Caco-2 (cell line): ENCODE measurements around the gene TTC23. TPM values are rescaled to one million over a fixed set of nuclear protein-coding genes. Genes with fewer than 3 reads are reported as not detected.

ENCODE experiments used
- BruUV-seq: library from RNA; stranded (reverse); fragments of 400-500 nt; replicated peaks from 2 replicates; lab custom pipeline; 2021; lab: Mats Ljungman, UMichigan
- CTCF ChIA-PET: fragments of 300-600 bp; sonication (Branson Sonifier 250); formaldehyde crosslinking; loops from one replicate; lab custom pipeline; 2022; ENCODE audit warnings: antibody characterized with exemption; lab: Charles Lee
- POLR2A ChIA-PET: fragments of 300-600 bp; sonication (Branson Sonifier 250); formaldehyde crosslinking; loops from one replicate; lab custom pipeline; 2022; ENCODE audit warnings: antibody characterized with exemption; lab: Charles Lee
- DNase-seq, 2 experiments: peaks; one replicate each; pipeline versions ENCODE4 v3.0.0 to v3.0.0-alpha.2; 2020 to 2022
- H3K27me3 ChIP-seq: replicated peaks from 2 replicates; pipeline ENCODE4 v1.6.0; 2011; ENCODE audit warnings: low read length; ENCODE audit not compliant: control insufficient read depth, insufficient read depth
- H3K36me3 ChIP-seq: 2 replicates; pipeline ENCODE4 v1.5.1; 2011; ENCODE audit warnings: low read length; ENCODE audit not compliant: control insufficient read depth, insufficient read depth
- H3K4me1 ChIP-seq: fragments of 250-450 bp; sonication (Bioruptor Pico); 2 replicates; pipeline ENCODE4 v1.5.1; 2020; ENCODE audit warnings: mild to moderate bottlenecking
- H3K4me3 ChIP-seq: 2 replicates; pipeline ENCODE4 v1.5.1; 2011; ENCODE audit warnings: low read depth, mild to moderate bottlenecking, control low read depth, low read length
- H3K9me3 ChIP-seq: fragments of 250-450 bp; sonication (Bioruptor Pico); 2 replicates; pipeline ENCODE4 v1.5.1; 2020; ENCODE audit warnings: mild to moderate bottlenecking, moderate library complexity
- H3K27ac Mint-ChIP-seq: one replicate; pipeline ENCODE4 v1.8.0; 2022; ENCODE audit warnings: mixed read lengths; ENCODE audit not compliant: unreplicated experiment
- H3K27me3 Mint-ChIP-seq: one replicate; pipeline ENCODE4 v1.8.0; 2022; ENCODE audit warnings: mixed read lengths; ENCODE audit not compliant: insufficient read depth, unreplicated experiment
- H3K36me3 Mint-ChIP-seq: one replicate; pipeline ENCODE4 v1.8.0; 2022; ENCODE audit warnings: mild to moderate bottlenecking, mixed read lengths; ENCODE audit not compliant: insufficient read depth, unreplicated experiment
- H3K4me1 Mint-ChIP-seq: one replicate; pipeline ENCODE4 v1.8.0; 2022; ENCODE audit warnings: low read depth, mixed read lengths; ENCODE audit not compliant: unreplicated experiment
- H3K4me3 Mint-ChIP-seq: one replicate; pipeline ENCODE4 v1.8.0; 2022; ENCODE audit warnings: mild to moderate bottlenecking, moderate library complexity, mixed read lengths; ENCODE audit not compliant: unreplicated experiment
- H3K9me3 Mint-ChIP-seq: one replicate; pipeline ENCODE4 v1.8.0; 2022; ENCODE audit warnings: mixed read lengths; ENCODE audit not compliant: unreplicated experiment
- intact Hi-C: fragments of 100-400 bp; cut with micrococcal nuclease; formaldehyde crosslinking; loops from one replicate; pipeline ENCODE4 v1.10.0; 2022; ENCODE audit not compliant: unreplicated experiment
- total RNA-seq: library from RNA; stranded (reverse); gene quantifications from 2 replicates; pipeline ENCODE4 v1.2.3, GENCODE V29; 2022
- TF ChIP-seq, protein P1 (sequence below), 2 experiments: fragments of 200-600 bp in 1 of 2; IDR thresholded peaks; 1 replicate in 1 of 2; 2 replicates in 1 of 2; pipeline versions ENCODE4 v1.5.1 to v1.8.0; 2011 to 2022; ENCODE audit warnings: antibody characterized with exemption in 1 of 2, control low read depth in 1 of 2, inconsistent platforms in 1 of 2, low read depth in 1 of 2, low read length in 1 of 2, mild to moderate bottlenecking in 1 of 2, moderate library complexity in 1 of 2; ENCODE audit not compliant: insufficient read depth in 1 of 2, severe bottlenecking in 1 of 2, unreplicated experiment in 1 of 2

Gene TTC23
- total RNA-seq, 1 experiment from 2014 or later = 10.8 TPM

DNA sequence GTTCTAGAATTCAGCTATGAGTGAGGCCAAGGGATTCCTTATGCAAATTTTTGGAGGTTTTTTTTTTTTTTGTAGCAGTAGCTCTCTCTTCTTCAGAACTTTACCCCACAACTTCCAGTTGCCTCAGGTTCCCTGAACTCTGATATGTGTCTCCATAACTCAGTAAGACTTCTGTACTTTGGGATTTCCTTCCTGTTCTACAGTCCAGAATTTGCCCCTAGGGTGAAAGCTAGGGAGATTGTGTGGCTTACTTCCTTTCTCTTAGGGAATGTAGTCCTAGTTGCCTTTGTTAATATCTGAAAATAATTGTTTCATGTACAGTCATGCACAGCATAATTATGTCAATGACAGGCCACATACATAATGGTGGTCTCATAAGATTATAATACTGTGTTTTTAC lies 32.7 kb upstream of the TTC23 start:
- no peaks in the 10 kb centered on the region for H3K4me1 ChIP-seq
- no peak for DNase-seq
- POLR2A ChIA-PET = no interaction called here
- CTCF ChIA-PET = interaction anchor here (1.2 kb wide), 1 partner anchor 422 kb away, joined by 5 read pairs; no protein-coding TSS in a partner anchor
- H3K36me3 Mint-ChIP-seq = no peaks in the 10 kb centered on the region
- no peaks in the 10 kb centered on the region for H3K27me3 ChIP-seq
- no TSS peak for BruUV-seq
- H3K4me3 Mint-ChIP-seq = no peak overlapping the region
- no peaks in the 10 kb centered on the region for H3K4me1 Mint-ChIP-seq
- H3K27me3 Mint-ChIP-seq = no peaks in the 10 kb centered on the region
- no peak overlapping the region for H3K27ac Mint-ChIP-seq
- no peaks in the 10 kb centered on the region for H3K9me3 ChIP-seq
- TF ChIP-seq, protein P1, sequence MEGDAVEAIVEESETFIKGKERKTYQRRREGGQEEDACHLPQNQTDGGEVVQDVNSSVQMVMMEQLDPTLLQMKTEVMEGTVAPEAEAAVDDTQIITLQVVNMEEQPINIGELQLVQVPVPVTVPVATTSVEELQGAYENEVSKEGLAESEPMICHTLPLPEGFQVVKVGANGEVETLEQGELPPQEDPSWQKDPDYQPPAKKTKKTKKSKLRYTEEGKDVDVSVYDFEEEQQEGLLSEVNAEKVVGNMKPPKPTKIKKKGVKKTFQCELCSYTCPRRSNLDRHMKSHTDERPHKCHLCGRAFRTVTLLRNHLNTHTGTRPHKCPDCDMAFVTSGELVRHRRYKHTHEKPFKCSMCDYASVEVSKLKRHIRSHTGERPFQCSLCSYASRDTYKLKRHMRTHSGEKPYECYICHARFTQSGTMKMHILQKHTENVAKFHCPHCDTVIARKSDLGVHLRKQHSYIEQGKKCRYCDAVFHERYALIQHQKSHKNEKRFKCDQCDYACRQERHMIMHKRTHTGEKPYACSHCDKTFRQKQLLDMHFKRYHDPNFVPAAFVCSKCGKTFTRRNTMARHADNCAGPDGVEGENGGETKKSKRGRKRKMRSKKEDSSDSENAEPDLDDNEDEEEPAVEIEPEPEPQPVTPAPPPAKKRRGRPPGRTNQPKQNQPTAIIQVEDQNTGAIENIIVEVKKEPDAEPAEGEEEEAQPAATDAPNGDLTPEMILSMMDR (IDR thresholded peaks at IDR 0.05; ENCODE audit: insufficient read depth in 1 of 2, low read depth in 1 of 2, low read length in 1 of 2, severe bottlenecking in 1 of 2, unreplicated experiment in 1 of 2) = no peak
- H3K4me3 ChIP-seq = no peak overlapping the region
- H3K36me3 ChIP-seq = no peaks in the 10 kb centered on the region
- H3K9me3 Mint-ChIP-seq = no peaks in the 10 kb centered on the region
- intact Hi-C loops = no loop called here

DNA sequence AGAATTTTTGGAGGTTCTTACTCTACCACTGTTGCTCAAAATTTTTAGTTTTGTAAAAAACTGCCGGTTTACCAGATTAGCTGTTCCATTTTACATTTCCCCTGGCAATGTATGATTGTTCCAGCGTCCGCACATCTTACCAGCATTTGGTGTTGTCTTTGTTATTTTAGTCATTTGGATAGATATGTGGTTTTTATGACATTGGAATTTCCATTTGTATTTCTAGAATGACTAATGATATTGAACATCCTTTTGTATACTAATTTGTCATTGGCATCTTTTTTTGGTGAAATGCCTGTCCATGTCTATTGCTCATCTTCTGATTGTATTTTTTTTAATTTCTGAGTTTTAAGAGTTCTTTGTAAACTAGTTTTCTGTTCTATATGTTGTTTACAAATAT lies 30.4 kb upstream of the TTC23 start:
- H3K27ac Mint-ChIP-seq = no peak overlapping the region
- CTCF ChIA-PET = no interaction called here
- no peaks in the 10 kb centered on the region for H3K36me3 Mint-ChIP-seq
- no peak overlapping the region for H3K4me3 Mint-ChIP-seq
- TF ChIP-seq, protein P1 (IDR thresholded peaks at IDR 0.05; ENCODE audit: insufficient read depth in 1 of 2, low read depth in 1 of 2, low read length in 1 of 2, severe bottlenecking in 1 of 2, unreplicated experiment in 1 of 2) = no peak
- BruUV-seq = no TSS peak
- no peaks in the 10 kb centered on the region for H3K27me3 ChIP-seq
- no peaks in the 10 kb centered on the region for H3K27me3 Mint-ChIP-seq
- intact Hi-C loops = no loop called here
- no peaks in the 10 kb centered on the region for H3K36me3 ChIP-seq
- POLR2A ChIA-PET = no interaction called here
- no peaks in the 10 kb centered on the region for H3K9me3 Mint-ChIP-seq
- no peaks in the 10 kb centered on the region for H3K9me3 ChIP-seq
- H3K4me1 ChIP-seq = no peaks in the 10 kb centered on the region
- no peak for DNase-seq
- no peaks in the 10 kb centered on the region for H3K4me1 Mint-ChIP-seq
- H3K4me3 ChIP-seq = no peak overlapping the region

DNA sequence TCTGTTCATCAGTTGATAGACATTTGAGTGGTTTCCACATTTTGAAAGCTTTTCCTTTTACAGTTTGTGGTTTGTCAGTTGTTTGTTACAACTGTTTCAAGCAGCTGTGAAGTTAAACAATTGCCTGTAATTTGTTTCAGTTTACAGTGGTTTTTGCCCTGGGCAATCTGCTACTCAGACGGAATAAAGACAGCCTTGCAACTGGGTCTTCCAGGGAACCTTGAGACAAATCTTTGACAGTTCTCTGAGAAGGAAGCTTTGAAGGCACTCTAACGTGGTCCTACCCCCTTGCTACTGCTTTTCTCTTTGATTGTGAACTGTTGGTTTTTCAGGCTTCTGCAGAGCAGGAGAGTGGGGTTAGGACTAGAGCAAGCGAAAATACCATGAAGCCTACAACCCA lies 29.9 kb upstream of the TTC23 start:
- intact Hi-C loops = no loop called here
- Histone ChIP-seq H3K9me3 (no peaks in the 10 kb centered on the region), H3K4me1 (no peaks in the 10 kb centered on the region), H3K27me3 (no peaks in the 10 kb centered on the region), H3K36me3 (no peaks in the 10 kb centered on the region), H3K4me3 (no peak overlapping the region)
- H3K4me1 Mint-ChIP-seq = no peaks in the 10 kb centered on the region
- CTCF ChIA-PET = no interaction called here
- no peaks in the 10 kb centered on the region for H3K9me3 Mint-ChIP-seq
- POLR2A ChIA-PET = no interaction called here
- no peak overlapping the region for H3K27ac Mint-ChIP-seq
- H3K4me3 Mint-ChIP-seq = no peak overlapping the region
- BruUV-seq = no TSS peak
- TF ChIP-seq, protein P1 (IDR thresholded peaks at IDR 0.05; ENCODE audit: insufficient read depth in 1 of 2, low read depth in 1 of 2, low read length in 1 of 2, severe bottlenecking in 1 of 2, unreplicated experiment in 1 of 2) = no peak
- DNase-seq = no peak
- H3K27me3 Mint-ChIP-seq = no peaks in the 10 kb centered on the region
- no peaks in the 10 kb centered on the region for H3K36me3 Mint-ChIP-seq
